GM23338 (cell line): ENCODE measurements around the gene SYT2.

Experiments used
- CREB1 ChIP-seq: fragments of 250-450 bp; sonication (Bioruptor Pico); IDR thresholded peaks from 2 replicates; pipeline ENCODE4 v1.5.0; 2020; ENCODE audit warnings: low read depth, mild to moderate bottlenecking, moderate library complexity
- CTCF ChIP-seq, 2 experiments: fragments of 200-600 bp in 1 of 2; sonication (generic) in 1 of 2; conservative IDR thresholded peaks; 2 replicates each; pipeline versions ENCODE4 v1.5.1 to v1.6.1; 2016 to 2017; ENCODE audit warnings: antibody characterized with exemption in 2 of 2, low read depth in 2 of 2, mild to moderate bottlenecking in 2 of 2, moderate library complexity in 1 of 2
- POLR2AphosphoS5 ChIP-seq: IDR thresholded peaks from 2 replicates; pipeline ENCODE4 v1.6.1; 2016; ENCODE audit warnings: antibody characterized with exemption, low read depth

GRCh38 chr1:202659974-202660373 lies 50.3 kb downstream of the SYT2 start:
- TF ChIP-seq CREB1 (CRISPR knock-in tag): no peak
- peak; percentile 28 to 50 for TF ChIP-seq CTCF (conservative IDR thresholded peaks at IDR 0.05; ENCODE audit: low read depth in 2 of 2)
- no peak for TF ChIP-seq POLR2AphosphoS5
